ENCODE measurements around the gene MYO10. TPM values are rescaled to one million over a fixed set of nuclear protein-coding genes. Genes with fewer than 3 reads are reported as not detected.
"Not testable (repeated sequence)": the region's sequence is repeated elsewhere in the genome, so short reads cannot be mapped to it uniquely, and the experiment has no call there.

Gene MYO10
- total and polyA plus RNA-seq, 2 experiments from 2014 or later, result 119 to 276 TPM

- no peak for TF ChIP-seq ETS1 (IDR thresholded peaks at IDR 0.05)
- peak; percentile 66 for TF ChIP-seq REST (IDR thresholded peaks at IDR 0.05; ENCODE audit: unreplicated experiment)
- Histone ChIP-seq H3K36me3 (ENCODE audit: insufficient read depth) (no peaks in the 10 kb centered on the region), H4K20me1 (replicated peaks; ENCODE audit: insufficient read depth) (peaks cover 2% of the 10 kb centered on the region; the same call in 1 of the 2 replicates), H3K4me3 (no peak overlapping the region), H3K4me1 (ENCODE audit: insufficient read depth) (peaks cover 5% of the 10 kb centered on the region; the same call in 1 of the 2 replicates), H2AFZ (no peak overlapping the region), H3K79me2 (replicated peaks; ENCODE audit: insufficient read depth) (peaks cover 7% of the 10 kb centered on the region), H3K27me3 (ENCODE audit: insufficient read depth) (no peaks in the 10 kb centered on the region), H3F3A (replicated peaks; ENCODE audit: low read depth) (no peaks in the 10 kb centered on the region), H3K9me2 (ENCODE audit: insufficient read depth) (no peaks in the 10 kb centered on the region), H3K4me2 (no peak overlapping the region), H3K27ac (ENCODE audit: low read depth) (no peak overlapping the region)
- peak; percentile 49 for ATAC-seq
- Mint-ChIP-seq H3K36me3 (ENCODE audit: low read depth) (peaks cover 3% of the 10 kb centered on the region; the same call in 1 of the 3 replicates), H3K9me3 (no peaks in the 10 kb centered on the region), H3K27ac (no peak overlapping the region), H3K4me3 (no peak overlapping the region), H3K4me1 (peaks cover 21% of the 10 kb centered on the region), H3K27me3 (ENCODE audit: insufficient read depth, low read depth, poor library complexity) (peaks cover 5% of the 10 kb centered on the region)
- DNase-seq (ENCODE audit: low spot score), result no peak
These were observed 102.1 kb downstream of the MYO10 start for GRCh38 chr5:16834029-16834428.

- not testable (repeated sequence) for H3K9me3 Mint-ChIP-seq; H3K4me1 Mint-ChIP-seq; H2AFZ ChIP-seq; H3K27ac ChIP-seq (ENCODE audit: low read depth); ATAC-seq; H3K27me3 Mint-ChIP-seq (ENCODE audit: insufficient read depth, low read depth, poor library complexity); H3F3A ChIP-seq (replicated peaks; ENCODE audit: low read depth); H3K36me3 ChIP-seq (ENCODE audit: insufficient read depth); H3K4me1 ChIP-seq (ENCODE audit: insufficient read depth); DNase-seq (ENCODE audit: low spot score); H3K27me3 ChIP-seq (ENCODE audit: insufficient read depth); H3K9me2 ChIP-seq (ENCODE audit: insufficient read depth); H3K4me2 ChIP-seq; H4K20me1 ChIP-seq (replicated peaks; ENCODE audit: insufficient read depth); H3K36me3 Mint-ChIP-seq (ENCODE audit: low read depth); H3K4me3 ChIP-seq; H3K27ac Mint-ChIP-seq; H3K4me3 Mint-ChIP-seq
- peaks cover 18% of the 10 kb centered on the region for H3K79me2 ChIP-seq (replicated peaks; ENCODE audit: insufficient read depth)
These were observed 104.8 kb downstream of the MYO10 start for GRCh38 chr5:16831326-16831725.

GRCh38 chr5:16827755-16828154, 108.3 kb downstream of the MYO10 start:
- peaks cover 2% of the 10 kb centered on the region; the same call in 1 of the 2 replicates for H4K20me1 ChIP-seq (replicated peaks; ENCODE audit: insufficient read depth)
- H3K4me1 Mint-ChIP-seq, result no peaks in the 10 kb centered on the region
- no peak for TF ChIP-seq ETS1 (IDR thresholded peaks at IDR 0.05)
- no peak for TF ChIP-seq JUNB (IDR thresholded peaks at IDR 0.05; ENCODE audit: unreplicated experiment)
- TF ChIP-seq ZNF114 (CRISPR knock-in tag; IDR thresholded peaks at IDR 0.05), result no peak
- no peak for TF ChIP-seq EZH2phosphoT487 (IDR thresholded peaks at IDR 0.05; ENCODE audit: unreplicated experiment)
- no peak for TF ChIP-seq STAT1 (IDR thresholded peaks at IDR 0.05; ENCODE audit: unreplicated experiment)
- no peak for TF ChIP-seq ZNF331 (CRISPR knock-in tag; IDR thresholded peaks at IDR 0.05; ENCODE audit: low read depth)
- TF ChIP-seq NANOG (IDR thresholded peaks at IDR 0.05; ENCODE audit: borderline replicate concordance), result no peak
- TF ChIP-seq REST (IDR thresholded peaks at IDR 0.05; ENCODE audit: unreplicated experiment), result no peak
- no peak for TF ChIP-seq POLR2AphosphoS5 (IDR thresholded peaks at IDR 0.05; ENCODE audit: low read depth)
- TF ChIP-seq EZH2 (IDR thresholded peaks at IDR 0.05; ENCODE audit: low read depth, unreplicated experiment), result no peak

More at GRCh38 chr5:16827755-16828154, 108.3 kb downstream of the MYO10 start:
- Histone ChIP-seq H3K27ac (ENCODE audit: low read depth) (no peak overlapping the region), H2AFZ (no peak overlapping the region), H3K4me2 (no peak overlapping the region), H3K36me3 (ENCODE audit: insufficient read depth) (no peaks in the 10 kb centered on the region), H3K4me1 (ENCODE audit: insufficient read depth) (peaks cover 4% of the 10 kb centered on the region; the same call in 1 of the 2 replicates), H3K9me2 (ENCODE audit: insufficient read depth) (no peaks in the 10 kb centered on the region), H3K27me3 (ENCODE audit: insufficient read depth) (no peaks in the 10 kb centered on the region), H3F3A (replicated peaks; ENCODE audit: low read depth) (no peaks in the 10 kb centered on the region), H3K79me2 (replicated peaks; ENCODE audit: insufficient read depth) (peaks cover 24% of the 10 kb centered on the region; the same call in 1 of the 2 replicates), H3K4me3 (no peak overlapping the region)
- DNase-seq (ENCODE audit: low spot score) (no peak), ATAC-seq (no peak)
- Mint-ChIP-seq H3K27ac (no peak overlapping the region), H3K4me3 (no peak overlapping the region), H3K9me3 (no peaks in the 10 kb centered on the region), H3K27me3 (ENCODE audit: insufficient read depth, low read depth, poor library complexity) (peaks cover 3% of the 10 kb centered on the region), H3K36me3 (ENCODE audit: low read depth) (peaks cover 3% of the 10 kb centered on the region; the same call in 1 of the 3 replicates)

Measured in GM23338 (cell line).